Jurkat, Clone E6-1 (cell line): ENCODE measurements around the gene SNX10. TPM values are rescaled to one million over a fixed set of nuclear protein-coding genes. Genes with fewer than 3 reads are reported as not detected.
"Not testable (repeated sequence)": the region's sequence is repeated elsewhere in the genome, so short reads cannot be mapped to it uniquely, and the experiment has no call there.

Experiments used
- DNase-seq: peaks from one replicate; pipeline ENCODE4 v3.0.0-alpha.2; 2011; ENCODE audit warnings: low read depth, low spot score
- H3K4me3 ChIP-seq: 2 replicates; pipeline ENCODE4 v1.5.1; 2011; ENCODE audit warnings: mild to moderate bottlenecking, low read length, control low read depth, moderate library complexity
- polyA plus RNA-seq: library from polyadenylated mRNA; unstranded; fragments of >200 nt; gene quantifications from one replicate; pipeline ENCODE4 v1.2.1, GENCODE V29; 2012; ENCODE audit warnings: missing spikeins; ENCODE audit not compliant: insufficient read length, insufficient read depth

The SNX10 gene, protein sequence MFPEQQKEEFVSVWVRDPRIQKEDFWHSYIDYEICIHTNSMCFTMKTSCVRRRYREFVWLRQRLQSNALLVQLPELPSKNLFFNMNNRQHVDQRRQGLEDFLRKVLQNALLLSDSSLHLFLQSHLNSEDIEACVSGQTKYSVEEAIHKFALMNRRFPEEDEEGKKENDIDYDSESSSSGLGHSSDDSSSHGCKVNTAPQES
- 64.7 TPM for polyA plus RNA-seq

DNA sequence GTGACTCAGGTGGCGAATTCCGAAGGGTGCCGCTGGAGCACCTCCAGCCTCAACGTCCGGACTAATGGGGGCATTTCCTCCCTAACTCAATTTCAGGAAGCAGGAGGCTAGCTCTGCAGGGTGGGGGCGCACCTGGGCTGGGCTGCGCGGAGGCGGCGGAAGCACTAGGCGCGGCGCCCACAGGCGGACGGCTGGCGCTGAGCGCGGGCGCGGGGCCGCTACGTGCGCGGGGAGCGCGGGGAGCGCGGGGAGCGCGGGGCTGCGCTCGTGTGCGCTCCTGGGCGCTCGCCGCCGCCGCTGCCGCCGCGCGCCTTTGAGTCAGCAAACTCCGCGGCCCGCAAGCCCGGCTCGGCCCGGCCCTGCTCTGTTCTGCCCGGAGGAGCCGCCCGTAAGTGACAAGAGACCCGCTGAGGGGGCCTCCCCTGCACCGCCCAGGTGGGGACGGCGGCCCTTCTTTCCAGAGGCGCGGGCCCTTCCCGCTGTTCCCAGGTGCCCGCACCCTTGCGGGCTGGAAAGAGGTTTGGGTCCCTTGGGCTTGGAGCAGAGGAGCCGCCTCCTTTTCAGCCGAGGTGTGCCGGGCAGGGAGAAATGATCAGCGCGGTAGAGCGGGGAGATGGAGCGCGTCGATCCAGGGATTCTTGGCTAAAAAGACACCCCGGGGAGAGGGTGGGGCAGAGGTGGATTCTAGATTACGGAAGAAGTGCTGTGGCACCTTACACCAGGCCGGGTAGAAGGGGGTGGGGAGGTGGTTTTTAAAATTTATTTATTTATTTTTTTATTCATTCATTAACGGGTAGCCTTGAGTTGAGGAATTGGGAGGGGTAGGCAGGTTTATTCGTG is at the start of gene SNX10:
TSS of gene SNX10 (plus strand) at position 164 of the 840 bp plus-strand sequence. CDS start 54,581 bp downstream, outside the sequence.
- peak; percentile 71 for DNase-seq
- peak within 1 kb of the TSS; percentile 80 for H3K4me3 ChIP-seq

DNA sequence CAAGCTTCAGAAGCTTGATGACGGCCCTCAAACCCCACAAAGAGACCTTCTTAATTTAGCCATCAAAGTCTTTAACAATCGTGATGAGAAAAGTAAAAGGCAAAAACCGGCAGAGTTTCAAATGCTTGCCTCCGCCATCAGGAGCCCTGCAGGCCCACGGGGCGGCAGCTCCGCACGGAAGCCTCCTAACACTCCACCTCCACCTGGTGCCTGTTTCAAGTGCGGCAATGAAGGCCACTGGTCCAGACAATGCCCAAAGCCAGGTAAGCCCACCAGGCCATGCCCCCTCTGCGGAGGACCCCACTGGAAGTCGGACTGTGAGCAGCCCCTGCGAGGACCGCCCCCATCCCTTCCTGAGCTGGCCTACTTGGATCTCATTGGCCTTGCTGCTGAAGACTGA is 46.5 kb upstream of the SNX10 start:
- no peak for DNase-seq
- no peak overlapping the region for H3K4me3 ChIP-seq

DNA sequence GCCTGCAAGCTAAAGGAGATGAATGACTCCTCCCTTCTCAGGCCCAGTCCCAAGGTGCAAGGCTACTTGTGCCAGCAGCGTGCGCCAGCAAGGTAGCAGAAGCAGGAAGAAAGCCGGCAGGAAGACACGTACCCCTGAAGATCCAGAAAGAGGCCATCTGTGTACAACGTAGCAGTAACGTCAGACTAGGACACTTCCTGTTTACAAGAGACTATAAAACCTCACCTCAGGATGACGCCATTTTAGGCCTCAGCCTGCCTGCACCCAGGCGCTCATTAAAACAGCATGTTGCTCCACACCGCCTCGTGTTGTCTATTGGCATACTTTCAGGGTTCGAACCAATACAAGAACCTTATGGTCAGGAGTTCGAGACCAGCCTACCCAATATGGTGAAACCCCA is 41.4 kb upstream of the SNX10 start:
- no peak for DNase-seq
- H3K4me3 ChIP-seq = no peak overlapping the region

DNA sequence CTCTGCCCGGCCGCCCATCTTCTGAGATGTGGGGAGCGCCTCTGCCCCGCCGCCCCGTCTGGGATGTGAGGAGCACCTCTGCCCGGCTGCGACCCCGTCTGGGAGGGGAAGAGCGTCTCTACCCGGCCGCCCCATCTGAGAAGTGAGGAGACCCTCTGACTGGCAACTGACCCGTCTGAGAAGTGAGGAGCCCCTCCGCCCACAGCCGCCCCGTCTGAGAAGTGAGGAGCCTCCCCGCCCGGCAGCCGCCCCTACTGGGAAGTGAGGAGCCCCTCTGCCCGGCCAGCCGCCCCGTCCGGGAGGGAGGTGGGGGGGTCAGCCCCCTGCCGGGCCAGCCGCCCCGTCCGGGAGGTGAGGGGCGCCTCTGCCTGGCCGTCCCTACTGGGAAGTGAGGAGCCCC is 29.8 kb upstream of the SNX10 start:
- not testable (repeated sequence) for H3K4me3 ChIP-seq

DNA sequence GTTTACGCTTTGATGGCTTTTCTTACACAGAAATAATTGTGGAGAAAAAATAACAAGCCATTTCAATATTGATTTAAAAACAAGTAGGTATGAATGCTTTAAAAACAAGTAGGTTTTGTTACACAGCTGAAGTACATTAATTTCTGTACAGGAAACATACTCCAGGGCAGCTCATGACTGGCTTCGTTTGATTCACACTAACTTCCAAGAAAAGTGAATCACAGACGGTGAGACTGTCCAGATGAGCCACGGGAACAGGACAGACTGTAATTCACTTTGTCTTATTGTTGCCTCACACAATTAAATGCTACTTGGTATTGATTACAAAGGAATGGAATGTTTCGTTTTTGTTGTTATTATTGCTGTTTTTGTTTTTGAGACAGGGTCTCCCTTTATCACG is 26.6 kb upstream of the SNX10 start:
- no peak overlapping the region for H3K4me3 ChIP-seq

More for the DNA sequence above, 29.8 kb upstream of the SNX10 start:
- DNase-seq = not testable (repeated sequence)

DNA sequence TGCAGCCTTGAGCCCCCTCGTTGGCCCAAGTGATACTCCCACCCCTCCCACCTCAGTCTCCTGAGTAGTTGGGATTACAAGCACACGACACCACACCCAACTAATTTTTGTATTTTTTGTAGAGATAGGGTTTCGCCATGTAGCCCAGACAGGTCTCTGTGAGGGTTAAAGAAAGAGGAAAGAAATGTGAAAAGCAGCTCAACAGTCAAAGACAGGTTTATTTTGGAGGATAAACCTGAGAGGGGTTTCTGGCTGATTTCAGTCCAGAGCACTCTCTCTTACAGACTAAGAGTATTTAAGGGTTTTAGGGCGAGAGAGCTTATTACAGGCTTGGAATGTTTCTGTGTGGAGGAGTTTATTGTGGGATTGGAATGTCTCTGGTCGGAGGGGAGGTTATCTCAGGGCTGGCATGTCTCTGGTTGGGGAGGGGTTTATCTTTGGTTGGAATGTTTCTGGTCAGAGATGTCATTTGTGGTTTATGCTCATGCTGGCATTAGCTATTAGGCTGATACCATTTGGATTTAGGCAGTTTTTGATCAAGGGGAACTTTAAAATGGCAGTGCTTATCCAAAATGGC is 26.1 kb upstream of the SNX10 start:
- no peak for DNase-seq

More for the DNA sequence above, 26.6 kb upstream of the SNX10 start:
- no peak for DNase-seq

DNA sequence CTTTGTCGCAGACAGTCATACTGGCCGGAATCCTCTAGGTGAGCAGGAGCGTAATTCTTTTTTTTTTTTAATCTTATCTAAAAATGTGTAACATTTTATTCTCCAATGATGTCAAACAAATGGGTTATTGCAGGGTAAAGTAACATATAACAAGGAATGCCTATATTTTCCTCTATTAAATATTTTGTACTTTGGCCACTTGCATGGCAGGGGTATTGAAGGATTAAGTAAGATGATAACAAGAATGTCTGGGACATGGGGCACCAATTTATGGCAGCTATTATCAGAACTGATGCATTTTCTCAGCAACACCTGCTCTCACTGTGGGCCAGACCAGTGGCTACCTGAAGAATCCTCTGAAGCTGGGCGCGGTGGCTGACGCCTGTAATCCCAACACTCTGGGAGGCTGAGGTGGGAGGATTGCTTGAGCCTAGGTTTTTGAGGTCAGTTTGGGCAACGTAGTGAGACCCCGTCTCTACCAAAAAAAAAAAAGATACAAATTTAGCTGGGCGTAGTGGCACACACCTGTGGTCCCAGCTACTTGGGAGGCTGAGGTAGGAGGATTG is 24.0 kb upstream of the SNX10 start:
- no peak for DNase-seq
- no peak overlapping the region for H3K4me3 ChIP-seq

More for the DNA sequence above, 26.1 kb upstream of the SNX10 start:
- no peak overlapping the region for H3K4me3 ChIP-seq

DNA sequence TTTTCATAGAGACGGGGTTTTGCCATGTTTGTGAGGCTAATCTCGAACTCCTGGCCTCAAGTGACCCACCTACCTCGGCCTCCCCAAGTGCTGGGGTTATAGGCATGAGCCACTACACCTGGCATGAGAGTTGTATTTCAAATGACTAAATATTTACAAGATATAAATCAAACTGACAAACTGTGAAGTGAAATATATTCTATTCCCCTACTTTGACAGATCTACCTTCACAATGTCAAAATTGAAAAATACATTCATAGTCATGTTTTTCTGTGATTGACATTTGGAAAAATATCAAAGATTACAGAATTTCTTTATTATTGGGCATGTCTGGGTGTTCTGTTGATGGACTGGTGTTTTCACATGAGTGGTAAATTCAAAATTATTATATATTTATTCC is 16.4 kb upstream of the SNX10 start:
- no peak for DNase-seq
- H3K4me3 ChIP-seq = no peak overlapping the region

DNA sequence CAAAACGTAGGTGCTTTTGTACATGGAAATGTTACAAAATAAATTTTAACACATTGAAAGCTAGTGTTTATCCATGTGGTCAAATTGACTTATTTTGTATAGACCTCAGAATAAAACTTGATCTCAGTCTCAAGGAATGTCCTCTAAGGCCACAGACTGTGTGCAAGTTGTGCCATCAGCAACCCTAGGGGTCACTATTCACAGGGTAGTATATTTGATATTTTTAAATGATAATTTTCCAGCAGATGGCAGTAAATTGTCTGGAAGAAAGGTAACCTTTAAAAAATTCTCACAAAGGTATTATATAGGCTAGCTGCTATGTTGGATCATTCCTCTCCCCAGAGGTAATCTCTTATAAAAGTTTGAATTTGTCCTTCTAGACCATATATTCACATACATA is 12.9 kb upstream of the SNX10 start:
- H3K4me3 ChIP-seq = no peak overlapping the region
- no peak for DNase-seq

DNA sequence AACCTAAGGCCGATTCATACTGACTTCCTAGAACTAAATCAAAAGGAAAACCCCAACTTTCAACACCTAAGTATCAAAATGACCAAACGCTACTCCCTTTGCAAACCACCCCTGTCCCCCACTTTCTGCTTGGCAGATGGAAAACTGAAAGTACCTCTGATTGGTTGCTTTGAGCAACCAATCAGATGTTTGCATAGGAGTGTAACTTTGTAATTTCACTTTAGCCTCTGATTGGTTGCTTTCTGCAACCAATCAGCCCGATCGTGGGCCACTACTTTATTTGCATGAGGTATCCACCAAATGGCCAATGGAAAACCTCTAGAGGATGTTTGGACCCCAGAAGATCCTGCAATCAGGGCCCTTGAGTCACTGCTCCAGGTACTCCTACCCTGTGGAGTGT is 12.3 kb upstream of the SNX10 start:
- H3K4me3 ChIP-seq = no peak overlapping the region
- no peak for DNase-seq

DNA sequence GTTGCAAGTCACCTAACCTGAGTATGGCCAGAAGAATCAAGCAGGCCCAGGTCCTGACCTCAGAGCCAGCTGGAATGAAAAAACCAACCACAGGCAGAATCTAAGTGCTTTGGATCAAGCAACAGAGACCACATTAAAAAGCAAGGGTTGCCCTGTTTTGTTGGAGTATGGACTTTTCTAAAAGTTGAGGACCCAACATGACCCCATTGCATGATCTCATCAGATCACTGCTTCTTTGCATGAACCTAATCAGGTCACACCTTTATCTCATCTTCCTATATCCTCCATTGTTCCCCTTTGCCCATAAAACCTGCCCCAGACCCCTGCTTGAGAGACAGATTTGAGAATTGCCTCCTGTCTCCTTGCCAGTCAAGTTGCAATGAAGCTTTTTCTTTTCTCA is 11.6 kb upstream of the SNX10 start:
- H3K4me3 ChIP-seq = no peak overlapping the region
- no peak for DNase-seq

DNA sequence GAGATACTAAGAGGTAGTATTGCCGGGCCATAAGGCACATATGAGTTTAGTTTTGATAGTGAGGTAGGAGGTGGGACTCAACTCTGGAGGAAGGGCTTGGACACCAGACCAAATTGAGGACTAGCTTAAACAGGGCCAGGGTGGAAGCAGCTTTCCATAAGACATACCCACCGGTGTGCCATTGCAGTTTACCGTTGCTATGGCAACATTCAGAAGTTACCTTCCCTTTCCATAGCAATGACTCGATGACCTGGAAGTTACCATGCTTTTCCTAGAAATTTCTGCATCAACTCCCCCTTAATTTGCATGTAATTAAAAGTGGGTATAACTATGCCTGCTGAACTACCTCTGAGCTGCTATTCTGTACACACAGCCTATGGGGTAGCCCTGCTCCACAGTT is 10.9 kb upstream of the SNX10 start:
- no peak for DNase-seq
- no peak overlapping the region for H3K4me3 ChIP-seq

DNA sequence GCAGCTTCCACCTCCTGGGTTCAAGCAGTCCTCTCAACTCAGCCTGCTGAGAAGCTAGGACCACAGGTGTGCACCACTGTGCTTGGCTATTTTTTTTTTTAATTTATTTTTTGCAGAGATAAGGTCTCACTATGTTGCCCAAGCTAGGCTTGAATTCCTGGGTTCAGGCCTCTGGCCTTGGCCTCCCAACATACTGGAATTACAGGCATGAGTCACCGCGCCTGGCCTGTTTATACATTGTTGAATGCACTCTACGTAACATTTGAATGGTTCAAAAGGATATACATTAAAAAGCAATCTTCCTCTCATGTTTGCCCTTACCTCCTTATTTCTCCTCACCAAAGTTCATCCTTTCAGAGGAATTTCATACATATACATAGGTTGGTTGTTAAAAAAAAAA is 7.2 kb upstream of the SNX10 start:
- DNase-seq = no peak
- no peak overlapping the region for H3K4me3 ChIP-seq

DNA sequence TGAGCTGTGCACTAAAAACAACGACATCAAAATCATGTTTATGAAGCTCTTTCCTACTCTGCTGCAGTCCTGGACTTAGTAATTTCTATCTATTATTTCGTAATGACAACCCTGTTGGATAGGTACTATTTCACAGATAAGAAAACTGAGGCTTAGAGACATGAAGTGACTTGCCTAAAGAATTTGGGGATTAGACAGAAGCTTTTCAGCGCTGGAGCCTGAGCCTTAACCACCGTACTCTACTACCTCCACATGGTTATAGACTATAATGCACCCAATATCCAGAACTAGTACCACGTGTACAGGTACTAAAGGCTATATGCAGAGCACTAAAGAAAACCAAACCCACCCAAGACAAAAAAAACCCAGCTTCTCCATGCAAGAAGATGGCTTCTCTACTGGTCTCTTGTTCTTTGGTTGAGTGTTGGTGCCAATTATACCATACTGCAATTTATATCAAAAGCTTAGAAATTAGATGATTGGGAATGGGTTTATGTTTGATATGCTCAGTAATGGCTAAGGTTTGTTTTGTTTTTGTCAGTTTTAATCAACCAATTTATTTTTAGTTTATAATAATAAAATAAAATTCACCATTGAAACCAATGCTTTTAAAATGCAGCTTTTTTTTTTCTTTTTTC is 6.5 kb upstream of the SNX10 start:
- no peak for DNase-seq
- no peak overlapping the region for H3K4me3 ChIP-seq

DNA sequence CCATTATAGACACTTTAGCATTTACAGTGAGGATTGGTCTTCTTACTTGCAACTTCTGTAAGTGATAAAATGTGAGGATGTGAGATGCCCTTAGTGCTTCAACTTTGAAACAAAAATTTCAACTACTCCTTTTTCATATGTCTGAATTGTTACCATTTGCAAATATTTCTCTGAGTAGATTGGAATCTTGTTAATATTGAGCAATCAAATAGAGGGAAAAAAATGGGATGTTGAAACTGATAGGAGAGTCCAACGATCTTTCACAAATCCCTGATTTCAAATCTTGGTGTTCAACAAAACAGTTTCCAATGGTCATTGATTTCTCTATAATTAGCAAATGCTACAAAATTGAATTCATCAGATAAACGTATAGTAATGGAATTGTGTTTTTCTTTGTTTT is 5.5 kb upstream of the SNX10 start:
- DNase-seq = no peak
- no peak overlapping the region for H3K4me3 ChIP-seq

DNA sequence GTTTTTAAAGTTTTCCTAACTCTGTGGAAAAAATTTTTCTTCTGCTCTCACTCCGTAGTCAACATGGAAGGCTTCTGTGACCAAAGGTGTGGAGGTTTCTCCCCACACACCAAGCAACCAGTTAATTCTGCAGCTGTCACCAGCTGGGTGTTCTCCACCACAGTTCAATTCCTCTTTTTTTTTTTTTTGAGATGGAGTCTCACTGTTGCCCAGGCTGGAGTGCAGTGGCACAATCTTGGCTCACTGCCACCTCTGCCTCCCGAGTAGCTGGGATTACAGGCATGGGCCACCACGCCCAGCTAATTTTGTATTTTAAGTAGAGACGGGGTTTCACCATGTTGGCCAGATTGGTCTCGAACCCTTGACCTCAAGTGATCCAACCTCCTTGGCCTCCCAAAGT is 3.5 kb upstream of the SNX10 start:
- not testable (repeated sequence) for H3K4me3 ChIP-seq, DNase-seq

DNA sequence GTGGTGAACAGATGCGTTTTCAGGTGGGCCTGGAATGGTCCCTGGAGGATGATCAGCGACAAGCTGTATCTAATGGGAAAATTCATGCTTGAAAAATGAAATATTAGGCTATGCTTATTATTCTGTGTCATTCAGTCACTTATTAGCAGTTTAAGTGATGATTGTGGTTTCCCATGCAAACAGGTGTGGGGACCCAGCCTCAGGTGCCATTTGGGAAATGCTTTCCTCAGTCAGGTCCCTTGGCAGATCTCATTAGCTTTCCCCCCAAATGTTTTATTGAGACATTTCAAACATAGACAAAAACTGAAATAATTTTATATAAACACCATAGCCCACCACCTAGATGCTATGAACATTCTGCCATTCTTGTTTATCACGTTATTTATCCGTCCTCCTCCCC is 411 bp upstream of the SNX10 start:
- H3K4me3 ChIP-seq = peak overlapping the region; percentile 62

DNA sequence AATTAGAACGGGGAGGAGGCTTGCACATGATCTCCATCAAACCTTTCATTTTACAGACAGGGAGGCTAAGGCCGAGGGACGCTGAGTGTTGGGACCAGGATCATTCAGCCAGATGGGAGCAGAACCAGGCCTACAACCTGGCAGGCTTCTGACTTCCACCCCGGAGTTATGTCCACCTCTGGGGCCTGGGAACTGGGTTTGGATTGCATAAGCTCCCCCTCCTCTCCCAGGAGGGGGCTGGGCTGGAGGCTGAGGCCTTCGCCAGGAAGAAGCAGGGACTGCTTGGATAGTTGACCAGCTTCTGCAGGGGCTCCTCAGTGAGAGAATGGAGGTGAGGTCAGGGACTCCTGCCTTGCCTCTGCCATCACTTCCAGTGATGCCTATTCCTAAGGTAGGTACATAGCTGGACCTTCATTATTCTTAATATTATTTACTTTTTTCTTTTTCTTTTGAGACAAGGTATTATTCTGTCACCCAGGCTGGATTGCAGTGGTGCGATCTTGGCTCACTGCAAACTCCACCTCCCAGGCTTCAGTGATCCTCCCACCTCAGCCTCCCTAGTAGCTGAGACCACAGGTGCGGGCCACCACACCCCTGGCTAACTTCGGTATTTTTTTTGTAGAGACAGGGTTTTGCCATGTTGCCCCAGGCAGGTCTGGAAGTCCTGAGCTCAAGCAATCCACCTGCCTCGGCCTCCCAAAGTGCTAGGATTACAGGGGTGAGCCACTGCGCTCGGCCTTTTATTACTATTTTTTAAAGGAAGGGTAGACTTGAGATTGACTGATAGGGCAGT is 1.3 kb downstream of the SNX10 start:
- no peak for DNase-seq
- peak overlapping the region; percentile 80 for H3K4me3 ChIP-seq

More for the DNA sequence above, 411 bp upstream of the SNX10 start:
- no peak for DNase-seq
